Measurements from ENCODE around the gene CTXND1.

The CTXND1 gene

DNA sequence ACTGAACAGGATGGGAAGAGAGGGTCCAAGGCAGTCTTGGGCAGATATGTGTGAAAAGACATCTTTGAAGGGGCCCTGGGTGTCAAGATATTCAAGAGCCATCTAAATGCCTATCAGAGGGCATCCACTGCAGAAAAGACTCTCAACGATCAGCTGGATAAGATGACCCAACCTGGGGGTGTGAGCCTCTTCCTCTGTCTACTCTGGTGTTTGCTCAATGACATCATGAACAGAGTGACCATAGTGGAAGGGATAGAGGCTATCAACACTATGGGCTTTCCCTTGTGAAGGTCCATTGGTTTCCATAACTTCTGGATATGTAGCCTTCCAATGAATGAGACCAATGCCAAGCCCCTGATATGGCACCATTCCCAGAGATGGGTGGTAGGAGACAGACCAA, 57.1 kb downstream of the CTXND1 start:
- DNase-seq (ENCODE audit: low read depth in 1 of 2, low spot score in 1 of 2) = no peak
- TF ChIP-seq POLR2AphosphoS5 (IDR thresholded peaks at IDR 0.05; ENCODE audit: low read depth) = no peak
- TF ChIP-seq, protein P1, sequence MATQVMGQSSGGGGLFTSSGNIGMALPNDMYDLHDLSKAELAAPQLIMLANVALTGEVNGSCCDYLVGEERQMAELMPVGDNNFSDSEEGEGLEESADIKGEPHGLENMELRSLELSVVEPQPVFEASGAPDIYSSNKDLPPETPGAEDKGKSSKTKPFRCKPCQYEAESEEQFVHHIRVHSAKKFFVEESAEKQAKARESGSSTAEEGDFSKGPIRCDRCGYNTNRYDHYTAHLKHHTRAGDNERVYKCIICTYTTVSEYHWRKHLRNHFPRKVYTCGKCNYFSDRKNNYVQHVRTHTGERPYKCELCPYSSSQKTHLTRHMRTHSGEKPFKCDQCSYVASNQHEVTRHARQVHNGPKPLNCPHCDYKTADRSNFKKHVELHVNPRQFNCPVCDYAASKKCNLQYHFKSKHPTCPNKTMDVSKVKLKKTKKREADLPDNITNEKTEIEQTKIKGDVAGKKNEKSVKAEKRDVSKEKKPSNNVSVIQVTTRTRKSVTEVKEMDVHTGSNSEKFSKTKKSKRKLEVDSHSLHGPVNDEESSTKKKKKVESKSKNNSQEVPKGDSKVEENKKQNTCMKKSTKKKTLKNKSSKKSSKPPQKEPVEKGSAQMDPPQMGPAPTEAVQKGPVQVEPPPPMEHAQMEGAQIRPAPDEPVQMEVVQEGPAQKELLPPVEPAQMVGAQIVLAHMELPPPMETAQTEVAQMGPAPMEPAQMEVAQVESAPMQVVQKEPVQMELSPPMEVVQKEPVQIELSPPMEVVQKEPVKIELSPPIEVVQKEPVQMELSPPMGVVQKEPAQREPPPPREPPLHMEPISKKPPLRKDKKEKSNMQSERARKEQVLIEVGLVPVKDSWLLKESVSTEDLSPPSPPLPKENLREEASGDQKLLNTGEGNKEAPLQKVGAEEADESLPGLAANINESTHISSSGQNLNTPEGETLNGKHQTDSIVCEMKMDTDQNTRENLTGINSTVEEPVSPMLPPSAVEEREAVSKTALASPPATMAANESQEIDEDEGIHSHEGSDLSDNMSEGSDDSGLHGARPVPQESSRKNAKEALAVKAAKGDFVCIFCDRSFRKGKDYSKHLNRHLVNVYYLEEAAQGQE (IDR thresholded peaks at IDR 0.05; ENCODE audit: insufficient replicate concordance, low read depth) = no peak
- no peak for TF ChIP-seq GABPA (IDR thresholded peaks at IDR 0.05; ENCODE audit: low read depth)
- no peak for TF ChIP-seq SPI1 (IDR thresholded peaks at IDR 0.05; ENCODE audit: borderline replicate concordance, low read depth)
- TF ChIP-seq, protein P2, sequence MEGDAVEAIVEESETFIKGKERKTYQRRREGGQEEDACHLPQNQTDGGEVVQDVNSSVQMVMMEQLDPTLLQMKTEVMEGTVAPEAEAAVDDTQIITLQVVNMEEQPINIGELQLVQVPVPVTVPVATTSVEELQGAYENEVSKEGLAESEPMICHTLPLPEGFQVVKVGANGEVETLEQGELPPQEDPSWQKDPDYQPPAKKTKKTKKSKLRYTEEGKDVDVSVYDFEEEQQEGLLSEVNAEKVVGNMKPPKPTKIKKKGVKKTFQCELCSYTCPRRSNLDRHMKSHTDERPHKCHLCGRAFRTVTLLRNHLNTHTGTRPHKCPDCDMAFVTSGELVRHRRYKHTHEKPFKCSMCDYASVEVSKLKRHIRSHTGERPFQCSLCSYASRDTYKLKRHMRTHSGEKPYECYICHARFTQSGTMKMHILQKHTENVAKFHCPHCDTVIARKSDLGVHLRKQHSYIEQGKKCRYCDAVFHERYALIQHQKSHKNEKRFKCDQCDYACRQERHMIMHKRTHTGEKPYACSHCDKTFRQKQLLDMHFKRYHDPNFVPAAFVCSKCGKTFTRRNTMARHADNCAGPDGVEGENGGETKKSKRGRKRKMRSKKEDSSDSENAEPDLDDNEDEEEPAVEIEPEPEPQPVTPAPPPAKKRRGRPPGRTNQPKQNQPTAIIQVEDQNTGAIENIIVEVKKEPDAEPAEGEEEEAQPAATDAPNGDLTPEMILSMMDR (IDR thresholded peaks at IDR 0.05; ENCODE audit: insufficient read depth, low read length) = no peak
- Histone ChIP-seq H3K27ac (replicated peaks) (no peak overlapping the region), H3K27me3 (ENCODE audit: insufficient read depth, poor library complexity, severe bottlenecking) (no peaks in the 10 kb centered on the region), H3K4me3 (replicated peaks; ENCODE audit: insufficient read depth, low read length) (no peak overlapping the region)

DNA sequence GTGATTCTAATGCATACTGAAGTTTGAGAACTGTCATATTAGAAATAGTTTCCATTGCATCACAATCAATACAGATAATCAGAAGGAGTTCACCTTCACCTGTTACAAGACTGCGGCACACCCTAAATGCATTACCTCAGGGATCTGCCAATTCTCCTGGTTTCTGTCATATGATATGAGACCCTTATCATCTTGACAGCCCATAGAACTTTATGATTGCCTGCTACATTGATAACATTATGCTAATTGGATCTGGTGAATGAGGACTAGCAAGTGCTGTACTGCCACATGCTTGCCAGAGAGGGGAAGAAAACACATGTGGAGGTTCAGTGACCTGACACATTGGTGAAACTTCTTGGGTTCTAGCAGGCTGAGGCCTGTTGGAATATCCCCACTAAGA, 57.8 kb downstream of the CTXND1 start:
- no peak for DNase-seq (ENCODE audit: low read depth in 1 of 2, low spot score in 1 of 2)
- TF ChIP-seq, protein P1 (IDR thresholded peaks at IDR 0.05; ENCODE audit: insufficient replicate concordance, low read depth) = no peak
- TF ChIP-seq POLR2AphosphoS5 (IDR thresholded peaks at IDR 0.05; ENCODE audit: low read depth) = no peak
- no peak for TF ChIP-seq GABPA (IDR thresholded peaks at IDR 0.05; ENCODE audit: low read depth)
- Histone ChIP-seq H3K4me3 (replicated peaks; ENCODE audit: insufficient read depth, low read length) (no peak overlapping the region), H3K27ac (replicated peaks) (no peak overlapping the region), H3K27me3 (ENCODE audit: insufficient read depth, poor library complexity, severe bottlenecking) (no peaks in the 10 kb centered on the region)

DNA sequence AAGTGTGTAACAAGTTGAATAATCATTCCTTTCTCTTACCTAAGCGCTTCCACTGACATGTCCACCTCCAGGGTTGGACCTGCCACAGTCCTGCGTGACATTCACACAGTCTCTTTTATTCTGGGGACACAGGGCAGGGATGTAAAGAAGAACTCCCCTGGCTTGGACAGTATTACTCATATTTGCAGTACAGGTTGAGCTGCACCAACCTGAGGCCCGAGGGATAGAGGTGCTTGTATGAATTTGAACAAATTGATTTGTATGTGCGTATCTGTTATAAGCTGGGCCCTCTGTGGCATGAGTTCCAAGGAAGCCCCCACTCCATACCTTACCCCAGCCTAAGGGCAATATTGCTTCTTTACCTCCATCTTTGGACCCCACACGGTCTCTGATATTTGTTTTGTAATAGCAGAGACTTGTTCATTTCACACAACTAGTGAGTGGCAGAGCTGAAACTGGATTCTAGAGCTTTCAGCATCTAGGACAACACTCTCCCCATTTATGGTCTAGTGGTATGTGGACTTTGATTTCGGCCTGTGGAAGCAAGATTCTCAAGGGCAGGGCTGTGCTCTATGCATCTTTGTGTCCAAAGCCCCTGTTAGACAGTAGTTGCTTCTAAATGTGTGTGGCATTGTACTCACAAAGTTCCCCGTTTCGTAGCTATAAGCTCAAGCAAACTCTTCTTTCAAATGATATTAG, 60.0 kb downstream of the CTXND1 start:
- no peak for TF ChIP-seq SPI1 (IDR thresholded peaks at IDR 0.05; ENCODE audit: borderline replicate concordance, low read depth)
- TF ChIP-seq, protein P1 (IDR thresholded peaks at IDR 0.05; ENCODE audit: insufficient replicate concordance, low read depth) = no peak
- DNase-seq (ENCODE audit: low read depth in 1 of 2, low spot score in 1 of 2) = no peak
- H3K27me3 ChIP-seq (ENCODE audit: insufficient read depth, poor library complexity, severe bottlenecking) = no peaks in the 10 kb centered on the region
- H3K4me3 ChIP-seq (replicated peaks; ENCODE audit: insufficient read depth, low read length) = no peak overlapping the region
- H3K27ac ChIP-seq (replicated peaks) = no peak overlapping the region

DNA sequence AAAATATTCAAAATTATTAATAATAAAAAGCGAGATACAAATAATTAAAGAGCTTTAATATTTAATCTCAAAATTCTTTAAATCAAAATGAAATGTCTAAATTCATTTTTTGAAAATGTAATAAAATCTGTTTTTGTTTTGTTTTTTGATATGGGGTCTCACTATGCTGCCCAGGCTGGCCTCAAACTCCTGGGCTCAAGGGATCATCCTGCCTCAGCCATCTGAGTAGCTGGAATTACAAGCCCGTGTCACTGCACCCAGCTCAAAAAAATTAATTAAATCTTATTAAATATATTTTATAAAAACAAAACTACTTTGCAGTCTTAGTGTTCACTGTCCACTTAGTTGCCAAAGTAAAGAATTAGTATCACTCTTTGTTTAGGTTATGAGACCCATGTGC, 60.8 kb downstream of the CTXND1 start:
- TF ChIP-seq SPI1 (IDR thresholded peaks at IDR 0.05; ENCODE audit: borderline replicate concordance, low read depth) (no peak), POLR2AphosphoS5 (IDR thresholded peaks at IDR 0.05; ENCODE audit: low read depth) (no peak), GABPA (IDR thresholded peaks at IDR 0.05; ENCODE audit: low read depth) (no peak)
- TF ChIP-seq, protein P2 (IDR thresholded peaks at IDR 0.05; ENCODE audit: insufficient read depth, low read length) = no peak
- no peak for DNase-seq (ENCODE audit: low read depth in 1 of 2, low spot score in 1 of 2)
- no peaks in the 10 kb centered on the region for H3K27me3 ChIP-seq (ENCODE audit: insufficient read depth, poor library complexity, severe bottlenecking)
- no peak overlapping the region for H3K4me3 ChIP-seq (replicated peaks; ENCODE audit: insufficient read depth, low read length)
- no peak overlapping the region for H3K27ac ChIP-seq (replicated peaks)

Measured in HL-60 (cell line).